ENCODE measurements around the gene RUNX1.

- no peak for TF ChIP-seq CTCF (IDR thresholded peaks at IDR 0.05)
- no peak for TF ChIP-seq POLR2AphosphoS5 (IDR thresholded peaks at IDR 0.05)
- no peak for TF ChIP-seq POLR2A (IDR thresholded peaks at IDR 0.05)
Observed at GRCh38 chr21:34928637-34929036, 120.5 kb downstream of the RUNX1 start.
